AG08396 (cell line): ENCODE measurements around the gene PIGC.

Experiments
- DNase-seq: peaks from one replicate; pipeline ENCODE4 v3.0.0; 2012; ENCODE audit warnings: low spot score, mixed read lengths

The PIGC gene

DNA sequence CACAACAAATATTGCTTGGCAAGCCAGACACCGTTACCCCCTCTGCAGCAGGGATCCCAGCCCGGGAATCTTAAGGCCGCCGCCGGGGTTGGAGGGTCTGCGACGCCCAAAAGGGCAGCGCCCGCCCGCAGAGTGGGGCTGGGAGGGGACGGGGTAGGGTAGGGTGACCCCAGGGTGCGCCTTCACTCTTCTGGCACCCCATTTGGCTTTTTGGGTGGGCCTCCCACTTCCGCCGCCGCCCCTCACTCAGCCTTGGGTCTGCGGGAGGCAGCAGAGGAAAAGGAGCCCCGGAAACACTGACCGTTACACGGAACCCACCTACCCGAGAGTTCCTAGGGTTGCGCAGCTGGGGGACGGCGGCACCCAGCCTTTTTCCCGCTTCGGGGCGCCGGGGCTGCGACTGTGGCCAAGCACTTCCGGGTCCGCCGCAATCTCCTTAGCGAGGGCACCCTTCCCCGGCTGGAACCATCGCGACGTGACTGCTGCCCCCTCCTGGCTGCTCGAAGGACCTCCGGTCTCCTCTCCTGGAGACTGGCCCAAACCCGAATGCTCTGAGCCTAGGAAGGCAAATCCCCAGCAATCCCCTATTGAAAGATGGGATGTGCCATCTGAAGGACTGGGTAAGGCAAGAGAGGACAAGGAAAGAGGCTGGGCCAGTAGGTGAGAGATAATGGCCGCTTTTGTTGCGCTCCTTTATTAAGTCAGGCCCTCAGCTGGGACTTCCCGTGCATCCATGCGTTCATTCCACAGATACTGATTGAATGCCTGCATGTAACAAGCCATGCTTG lies at the start of gene PIGC:
TSS of gene PIGC (minus strand) at position 404 of the 788 bp plus-strand sequence. CDS start 1,447 bp downstream, outside the sequence.
- DNase-seq: peak; percentile 95

DNA sequence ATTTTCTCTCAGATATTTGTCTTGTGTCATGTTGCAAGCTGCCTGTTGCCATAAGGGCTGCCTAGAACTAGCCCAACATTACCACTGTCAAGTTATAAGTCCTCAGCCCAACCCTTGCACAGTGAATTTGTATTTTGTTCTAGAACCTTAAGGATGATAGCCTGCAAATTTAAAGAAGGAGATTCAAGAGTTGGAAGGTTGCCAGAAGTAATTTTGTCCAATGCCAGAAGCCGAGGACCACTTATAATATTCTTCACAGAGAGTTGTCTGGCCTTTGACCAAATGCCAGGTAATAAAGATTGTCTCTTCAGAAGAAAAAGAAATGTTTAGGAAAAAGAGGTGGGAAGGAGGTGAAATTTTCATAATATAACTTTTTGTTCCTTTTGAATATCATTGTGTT lies 48.6 kb upstream of the PIGC start:
- no peak for DNase-seq

DNA sequence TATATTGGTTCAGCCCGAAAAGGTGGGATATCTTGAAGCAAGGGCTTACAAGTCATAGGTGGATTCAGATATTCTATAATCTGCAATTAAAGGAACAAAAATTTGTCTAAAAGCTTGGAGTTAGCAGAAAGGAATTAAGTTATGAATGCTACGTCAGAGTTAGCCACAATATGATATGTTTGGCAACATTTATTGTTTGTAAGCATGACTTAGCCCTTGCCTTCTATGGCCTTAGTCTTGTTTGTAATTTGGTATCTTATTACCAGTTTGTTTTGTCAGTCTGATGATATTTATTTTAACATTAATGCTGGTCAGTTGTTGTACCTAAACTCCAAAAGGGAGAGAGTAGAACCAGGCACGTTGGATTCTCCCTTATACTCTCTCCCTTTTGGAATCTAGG lies 46.0 kb upstream of the PIGC start:
- no peak for DNase-seq

DNA sequence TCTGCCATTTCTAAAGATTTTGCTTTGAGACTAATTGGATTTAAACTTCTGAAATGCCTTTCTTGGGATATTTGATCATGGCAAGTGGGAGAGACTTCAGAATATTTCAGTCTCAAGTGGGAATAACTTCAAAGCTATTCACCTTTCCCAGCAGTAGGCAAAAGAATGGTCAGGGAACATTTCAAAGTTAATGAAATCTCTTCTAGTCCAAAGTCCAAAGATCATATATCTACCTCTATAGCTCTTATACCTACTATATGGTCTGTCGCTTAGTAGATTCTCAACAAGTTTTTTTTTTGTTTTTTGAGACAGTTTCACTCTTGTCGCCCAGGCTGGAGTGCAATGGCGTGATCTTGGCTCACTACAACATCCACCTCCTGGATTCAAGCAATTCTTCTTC lies 44.5 kb upstream of the PIGC start:
- DNase-seq: no peak

DNA sequence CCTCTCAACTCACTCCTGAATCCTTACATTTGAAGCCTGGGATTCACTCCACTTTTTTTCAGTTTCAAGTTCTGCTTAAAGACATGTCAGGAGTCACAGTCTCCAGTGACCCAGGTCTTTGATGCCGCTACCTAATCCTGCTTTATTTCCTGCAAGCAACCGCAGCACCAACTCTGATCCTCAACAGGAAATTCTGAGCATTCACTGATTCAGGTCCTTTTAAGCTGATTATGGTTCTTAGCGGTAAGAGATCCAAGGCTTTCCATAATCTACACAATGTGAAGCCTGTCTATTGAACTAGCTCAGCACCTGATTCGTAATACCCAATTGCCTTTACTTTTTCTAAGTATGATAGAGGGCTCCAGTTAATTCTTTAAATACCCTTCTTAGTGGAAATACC lies 43.7 kb upstream of the PIGC start:
- no peak for DNase-seq

DNA sequence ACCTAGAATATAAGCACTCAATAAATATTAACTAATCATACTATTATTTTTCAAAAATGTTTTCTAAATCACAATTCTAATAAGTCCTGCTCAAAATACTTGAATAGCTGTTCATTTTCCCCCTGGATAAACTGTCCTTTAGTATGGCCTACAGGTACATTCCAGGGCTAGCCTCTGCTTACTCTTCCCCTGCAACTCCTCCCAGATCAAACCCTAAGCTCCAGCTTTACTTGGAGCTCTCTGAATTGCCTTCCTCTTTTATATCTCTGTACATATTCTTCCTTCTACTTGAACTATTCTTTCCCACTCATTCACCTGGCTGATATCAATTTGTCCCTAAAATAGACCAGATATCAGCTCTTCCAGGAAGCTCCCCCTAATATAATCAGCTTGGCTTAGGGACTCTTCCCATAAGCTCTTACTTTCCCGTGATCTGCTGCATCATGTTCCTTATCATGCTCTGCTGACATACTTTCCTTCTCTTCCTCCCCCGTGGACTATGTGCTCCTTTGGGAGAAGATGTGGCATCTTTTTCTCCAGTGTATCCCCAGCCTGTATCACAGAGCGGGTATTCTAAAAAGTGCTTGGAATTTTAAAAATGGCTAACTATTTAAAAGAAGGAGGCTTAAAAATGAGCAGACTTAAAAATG lies 43.1 kb upstream of the PIGC start:
- DNase-seq: no peak

DNA sequence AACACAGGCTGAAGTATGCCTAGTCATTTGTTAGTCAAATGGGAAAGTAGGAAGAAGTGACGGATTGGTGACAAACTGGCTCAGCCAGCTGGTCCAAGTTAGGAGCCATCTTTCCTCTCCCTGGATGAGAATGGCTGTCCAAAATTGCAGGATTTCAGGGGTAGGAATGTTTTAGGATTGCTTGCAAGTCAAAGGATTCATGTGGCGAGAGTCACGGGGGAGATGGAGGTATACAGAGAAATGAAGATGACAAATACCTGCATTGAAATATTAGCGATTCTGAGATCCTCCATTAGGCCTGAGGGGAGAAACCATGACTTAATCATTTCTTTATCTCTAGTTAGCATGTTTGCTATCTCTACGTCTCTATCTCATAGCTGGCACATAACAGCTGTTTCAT lies 41.8 kb upstream of the PIGC start:
- DNase-seq: no peak

DNA sequence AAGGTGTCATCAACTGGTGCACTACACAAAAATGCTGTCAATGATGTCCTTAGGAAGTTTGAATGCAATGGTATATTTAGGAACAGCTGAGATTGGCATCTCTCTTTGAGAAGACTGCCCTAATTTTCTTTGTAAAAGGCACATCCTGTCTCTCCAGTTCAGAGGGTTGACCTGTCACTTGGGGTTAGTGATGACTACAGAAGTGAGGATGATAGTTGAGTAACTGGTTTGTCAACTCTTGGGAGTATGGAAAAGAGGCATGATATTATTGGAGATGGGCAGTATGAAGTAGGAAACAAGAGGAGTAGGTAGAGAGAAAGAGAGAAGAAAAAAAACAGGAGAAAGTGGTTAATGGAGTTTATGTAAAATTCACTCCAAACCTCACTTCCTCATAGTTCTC lies 40.4 kb upstream of the PIGC start:
- no peak for DNase-seq

DNA sequence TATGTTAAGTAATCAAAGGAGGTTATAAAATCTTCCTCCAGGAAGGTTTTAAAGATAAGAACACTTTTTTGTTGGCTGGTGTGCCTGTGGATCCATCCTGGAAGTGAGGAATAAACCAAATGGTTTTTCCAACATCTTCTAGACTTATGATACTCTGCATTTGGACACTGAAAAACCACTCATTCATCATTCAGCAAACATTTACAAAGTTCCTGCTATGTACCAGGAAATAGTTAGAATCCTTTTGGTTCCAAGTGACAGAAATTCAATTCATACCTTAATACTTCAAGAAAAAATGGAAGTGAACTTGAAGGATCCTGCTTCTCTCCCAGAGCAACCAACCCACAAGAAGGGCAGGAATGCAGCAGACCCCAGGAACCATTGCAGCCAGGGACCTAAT lies 39.6 kb upstream of the PIGC start:
- no peak for DNase-seq

DNA sequence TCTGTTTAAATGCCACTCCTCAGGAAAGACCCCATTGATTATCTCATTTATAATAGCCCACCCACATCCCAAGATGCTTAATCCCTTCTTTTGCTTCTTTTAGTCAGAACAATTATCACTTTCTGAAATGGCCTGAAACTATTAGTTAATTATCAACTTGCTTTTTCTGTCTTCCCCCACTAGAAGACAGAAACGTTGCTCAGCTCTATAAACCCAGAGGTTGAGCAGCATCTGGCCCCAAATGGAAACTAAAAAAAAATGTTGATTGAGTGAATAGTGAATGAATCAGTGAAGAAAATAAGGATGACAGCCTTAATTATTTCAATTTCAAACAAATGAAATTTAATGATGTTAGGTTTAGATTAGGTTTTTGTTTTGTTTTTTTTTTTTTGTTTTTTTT lies 38.2 kb upstream of the PIGC start:
- DNase-seq: no peak

DNA sequence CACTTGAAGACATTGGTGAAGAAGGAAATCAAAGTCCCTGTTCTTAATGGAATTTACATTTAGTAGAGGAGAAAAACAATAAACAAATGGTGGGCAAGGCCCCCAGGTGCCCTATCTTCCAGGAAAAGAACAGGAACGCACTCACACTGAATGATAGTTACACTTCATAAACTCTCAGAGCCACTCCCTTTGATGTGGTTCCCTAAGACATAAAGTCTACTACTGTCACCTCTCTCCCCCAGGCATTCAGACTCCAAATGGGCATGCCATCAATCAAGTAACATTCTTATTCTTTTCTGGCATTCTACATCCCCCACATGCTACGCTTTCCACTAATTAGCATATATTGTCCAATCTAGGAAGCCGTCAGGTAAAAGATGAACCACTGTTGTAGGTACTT lies 36.6 kb upstream of the PIGC start:
- DNase-seq: no peak

DNA sequence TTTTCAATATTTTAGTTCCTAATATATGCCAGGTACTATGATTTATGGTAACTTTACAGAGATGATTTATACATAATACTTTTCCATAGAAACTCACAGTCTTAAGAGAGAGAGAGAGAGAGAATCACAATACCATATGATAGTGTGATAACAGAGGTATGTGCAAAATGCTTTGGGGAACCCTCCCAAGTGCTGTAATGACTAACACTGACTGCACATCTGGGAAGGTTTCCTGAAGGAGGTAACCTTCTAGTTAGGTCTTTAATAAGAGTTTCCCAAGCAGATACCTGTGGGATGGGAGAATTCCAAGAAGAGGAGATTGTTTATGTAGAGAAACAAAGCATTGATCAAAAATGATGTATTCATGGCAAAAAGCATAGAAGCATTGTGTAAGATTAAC lies 34.6 kb upstream of the PIGC start:
- DNase-seq: no peak

DNA sequence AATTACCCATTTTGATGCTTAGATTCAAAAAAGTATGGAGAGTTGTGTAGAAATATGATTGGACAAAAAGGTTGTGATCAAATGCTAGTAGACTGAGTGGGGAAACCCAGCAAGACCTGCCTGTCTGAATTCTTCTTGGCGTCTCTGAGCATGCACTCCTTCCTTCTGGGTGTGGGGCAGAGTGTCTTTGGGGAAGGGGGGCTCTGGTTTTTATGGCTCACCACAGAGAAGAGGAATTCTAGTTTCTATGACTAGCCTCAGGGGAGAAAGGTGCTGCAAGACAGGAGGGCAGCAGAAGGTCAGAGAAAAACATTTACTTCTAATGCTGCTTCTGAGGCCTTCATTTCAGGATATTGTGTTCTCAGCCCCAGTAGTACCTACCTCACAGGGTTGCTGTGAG lies 33.9 kb upstream of the PIGC start:
- no peak for DNase-seq

DNA sequence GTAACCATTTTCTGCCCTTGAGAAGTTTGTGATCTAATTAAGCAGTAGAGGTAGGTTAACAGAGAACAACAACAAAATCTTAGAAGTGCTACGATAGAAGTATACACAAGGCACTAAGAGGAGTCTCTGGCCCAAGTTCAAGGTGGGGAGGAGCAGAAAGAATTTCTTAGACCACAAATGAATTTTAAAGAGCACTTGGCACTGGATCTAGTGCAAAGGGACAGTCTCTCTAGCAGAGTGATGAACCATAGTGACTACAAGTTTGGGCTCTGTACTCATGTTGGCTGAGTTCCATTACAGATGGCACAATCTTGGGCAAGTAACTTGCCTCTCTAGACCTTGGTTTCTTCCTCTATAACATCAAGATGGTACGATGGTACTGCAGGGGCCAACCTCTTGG lies 33.3 kb upstream of the PIGC start:
- DNase-seq: no peak

DNA sequence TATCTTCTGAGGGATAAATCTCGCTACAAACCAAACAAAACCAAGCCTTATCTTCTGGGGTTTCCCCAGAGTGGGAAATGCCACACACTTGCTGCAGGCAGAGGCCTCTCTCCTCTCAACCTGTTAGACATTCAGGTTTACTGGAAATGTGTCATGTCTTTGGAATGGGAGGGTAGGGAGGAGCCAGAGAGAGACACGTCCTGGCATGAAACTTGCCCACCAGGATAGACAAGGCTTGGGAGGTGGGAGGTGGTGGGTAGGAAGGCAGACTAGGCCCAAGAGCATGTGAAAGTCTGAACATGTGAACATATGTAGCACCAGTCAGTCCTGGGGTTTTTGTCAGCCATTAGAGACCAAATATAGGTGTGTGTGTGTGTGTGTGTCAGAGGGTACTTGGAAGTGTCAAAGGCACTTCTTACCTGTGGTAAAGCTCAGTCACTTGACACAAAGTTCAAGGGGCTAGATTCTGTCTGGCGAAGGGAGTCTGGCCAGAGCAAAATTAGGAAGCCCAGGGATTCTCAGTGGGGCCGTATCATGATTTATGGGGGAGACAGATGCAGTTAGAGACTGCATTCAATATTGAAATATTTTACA lies 32.4 kb upstream of the PIGC start:
- DNase-seq: no peak

DNA sequence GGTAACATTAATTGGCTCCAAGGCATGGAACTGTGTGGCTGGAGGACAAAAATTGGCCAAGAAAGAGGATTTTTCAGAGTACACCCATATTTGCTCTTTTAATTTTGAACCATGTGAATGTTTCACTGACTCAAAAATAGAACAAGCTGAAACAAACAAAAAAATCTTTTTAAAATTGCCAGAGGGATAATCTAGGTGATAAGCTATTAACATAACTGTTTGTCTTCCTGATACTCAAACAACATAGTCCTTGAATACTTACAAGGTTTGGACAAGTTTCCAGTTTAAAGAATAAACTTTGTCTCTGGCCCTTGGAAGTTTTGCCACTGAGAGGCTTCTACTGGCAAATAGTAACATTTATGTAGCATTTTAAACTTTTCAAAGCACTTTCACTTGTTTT lies 30.0 kb upstream of the PIGC start:
- no peak for DNase-seq

DNA sequence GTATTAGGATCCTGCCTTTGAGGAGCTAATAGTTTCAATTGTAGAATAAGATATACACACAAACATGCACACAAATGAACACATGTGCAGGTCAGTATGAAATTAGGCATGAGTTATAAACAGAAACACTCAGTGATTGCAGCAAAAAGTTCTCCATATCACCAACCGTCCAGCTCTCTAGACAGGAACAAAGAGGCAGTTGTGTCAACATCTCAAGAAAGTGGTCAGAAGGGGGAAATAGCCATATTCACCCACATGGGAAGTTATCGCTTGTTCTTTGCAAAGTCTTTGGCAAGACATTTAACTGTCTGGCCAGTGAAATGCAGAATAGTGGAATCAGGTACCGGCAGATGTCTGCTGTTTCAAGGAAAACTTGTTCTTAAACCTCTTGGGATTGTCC lies 29.4 kb upstream of the PIGC start:
- DNase-seq: no peak

DNA sequence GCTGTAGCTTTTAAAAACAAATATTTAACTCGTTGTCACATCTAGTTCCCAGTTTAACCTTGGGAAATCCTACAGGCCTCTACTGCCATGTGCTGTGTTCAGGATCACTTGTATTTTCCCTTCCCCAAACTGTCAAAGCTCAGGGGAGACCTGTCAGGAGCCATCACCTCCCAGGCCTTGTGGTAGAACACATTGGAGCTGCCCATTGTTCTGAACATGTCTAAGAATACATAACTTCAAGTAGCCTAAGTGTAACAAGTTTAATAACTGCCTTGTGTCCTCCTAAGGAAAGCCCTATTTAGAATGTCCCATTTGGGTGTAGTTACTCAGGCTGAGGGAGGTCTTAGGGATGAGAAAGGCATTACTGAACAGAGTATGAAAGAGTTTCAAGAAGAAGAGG lies 28.6 kb upstream of the PIGC start:
- DNase-seq: no peak

DNA sequence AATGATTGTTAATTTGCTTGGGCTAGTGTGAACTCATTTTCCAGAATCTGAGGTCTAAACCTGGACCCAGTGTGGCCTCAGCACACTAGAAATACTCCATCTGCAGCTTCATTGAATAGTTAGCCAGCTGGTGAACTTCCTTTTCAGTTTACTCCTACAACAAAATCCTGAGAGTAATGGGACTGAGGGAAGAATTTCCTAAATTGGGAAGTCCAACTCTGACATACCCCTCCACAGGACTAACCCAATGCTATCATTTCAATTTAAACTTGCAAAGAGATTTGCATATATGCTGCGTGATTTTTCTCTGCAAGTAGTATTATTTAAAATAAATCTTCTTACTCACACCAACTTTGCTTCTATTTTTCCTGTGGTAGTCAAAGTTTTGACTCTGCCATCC lies 27.8 kb upstream of the PIGC start:
- DNase-seq: no peak

DNA sequence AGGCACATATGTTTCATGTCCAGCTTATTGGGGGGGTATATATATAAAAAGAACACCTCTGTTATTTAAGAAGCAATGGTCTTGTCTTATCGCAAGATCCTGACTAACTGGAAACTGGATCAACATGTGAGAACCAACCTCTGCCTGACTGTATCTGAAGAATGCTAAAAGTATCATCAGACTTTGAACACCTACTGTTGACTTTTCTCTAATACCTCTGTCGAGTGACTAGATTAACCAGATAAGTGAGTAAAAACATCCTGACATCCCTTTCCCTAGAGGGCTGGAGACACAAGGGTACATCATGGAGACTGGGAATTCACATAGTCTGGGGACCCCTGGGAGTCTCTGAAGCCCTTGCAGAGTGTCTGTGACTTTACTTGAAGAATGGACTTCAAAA lies 26.3 kb upstream of the PIGC start:
- DNase-seq: no peak

DNA sequence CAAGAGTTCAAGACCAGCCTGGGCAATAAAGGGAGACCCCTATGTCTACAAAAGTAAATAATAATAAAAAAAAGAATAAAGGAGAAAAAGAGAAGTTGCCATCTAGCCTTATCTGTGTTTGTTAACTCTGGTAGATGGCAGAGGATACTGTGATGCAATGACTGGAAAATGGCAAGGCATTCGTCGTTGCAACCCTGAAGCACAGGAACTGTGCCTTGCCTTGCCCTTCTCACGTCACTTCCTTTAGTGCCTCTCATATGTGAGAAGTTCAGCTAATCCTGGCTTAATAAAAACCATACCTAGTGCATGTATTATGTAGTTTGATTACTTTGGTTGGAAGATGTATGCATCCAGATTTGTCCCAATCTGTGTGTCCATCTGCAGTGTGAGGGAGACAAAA lies 25.8 kb upstream of the PIGC start:
- no peak for DNase-seq

DNA sequence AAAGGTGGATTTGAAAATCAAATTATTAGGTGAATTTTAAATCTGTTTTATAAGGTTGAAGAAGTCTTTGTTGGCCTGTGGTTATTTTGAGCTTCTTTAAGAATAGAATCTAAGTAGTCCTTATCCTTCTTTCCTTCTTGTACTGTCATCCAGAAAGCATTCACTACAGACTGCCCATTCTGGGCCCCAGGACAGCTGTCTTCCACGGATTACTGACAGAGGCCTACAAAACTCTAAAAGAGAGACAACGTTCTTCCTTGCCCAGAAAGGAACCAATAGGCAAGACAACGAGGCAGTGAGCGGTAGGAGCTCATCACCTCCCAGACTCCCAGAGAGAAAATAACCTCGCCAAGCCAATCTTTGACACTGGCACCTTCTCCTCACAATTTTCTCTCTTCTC lies 24.4 kb upstream of the PIGC start:
- DNase-seq: no peak

DNA sequence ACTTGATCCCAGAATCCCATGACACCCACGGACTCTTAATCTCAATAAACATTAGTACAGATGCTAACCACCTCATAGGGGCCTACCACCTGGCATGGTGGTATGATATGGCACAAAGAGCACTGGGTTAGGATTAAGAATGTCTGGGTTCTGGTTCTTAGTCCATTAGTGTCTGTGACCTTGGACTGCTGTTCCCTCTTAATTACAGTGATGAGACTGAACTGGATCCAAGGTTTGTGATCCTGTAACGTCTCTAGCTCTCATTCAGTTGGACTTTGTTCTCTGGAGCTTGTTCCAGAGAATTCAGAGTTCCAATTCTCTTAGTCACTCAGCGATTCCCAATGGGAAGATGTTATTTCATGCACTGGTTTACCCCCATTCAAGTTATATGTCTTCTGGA lies 23.6 kb upstream of the PIGC start:
- DNase-seq: no peak
